ENCODE measurements around the gene ATXN7L1. TPM values are rescaled to one million over a fixed set of nuclear protein-coding genes. Genes with fewer than 3 reads are reported as not detected.
"Not testable (repeated sequence)": the region's sequence is repeated elsewhere in the genome, so short reads cannot be mapped to it uniquely, and the experiment has no call there.

ATXN7L1 gene
- polyA plus RNA-seq, 3 donors = 10.3 to 12.9 (median 11.4) TPM

DNA sequence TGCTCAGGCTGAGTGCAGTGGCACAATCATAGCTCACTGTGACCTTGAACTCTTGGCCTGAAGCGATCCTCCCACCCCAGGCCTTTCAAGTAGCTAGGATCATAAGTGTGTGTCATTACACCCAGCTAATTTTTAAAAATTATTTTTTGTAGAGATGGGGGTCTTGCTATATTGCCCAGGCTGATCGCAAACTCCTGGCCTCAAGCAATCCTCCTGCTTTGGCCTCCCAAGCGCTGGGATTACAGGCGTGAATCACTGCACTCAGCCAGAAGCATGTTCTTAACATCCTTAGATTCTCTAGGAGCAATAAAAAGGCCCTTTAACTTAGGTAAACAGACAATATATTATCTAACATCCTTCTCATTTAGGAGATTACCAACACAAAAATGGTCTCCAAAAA lies 256.8 kb downstream of the ATXN7L1 start:
- no peak for DNase-seq (ENCODE audit: extremely low read depth in 1 of 11, low read depth in 9 of 11, low spot score in 4 of 11)

DNA sequence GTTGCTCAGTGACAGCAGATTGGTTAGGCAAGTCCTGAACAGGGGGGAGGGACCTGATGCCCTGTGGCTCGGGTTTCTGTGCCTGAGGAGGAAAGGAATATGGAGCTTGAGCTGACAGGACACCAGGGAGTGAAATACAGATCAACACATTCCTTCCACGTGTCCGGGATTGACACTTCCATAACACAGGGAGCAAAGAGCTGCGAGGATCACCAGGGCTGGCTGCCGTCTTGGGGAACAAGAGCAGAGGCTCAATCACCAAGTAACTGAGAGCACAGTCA lies 258.4 kb downstream of the ATXN7L1 start:
- DNase-seq (ENCODE audit: extremely low read depth in 1 of 11, low read depth in 9 of 11, low spot score in 4 of 11) = peak in 1 of 11 donors; percentile 51

DNA sequence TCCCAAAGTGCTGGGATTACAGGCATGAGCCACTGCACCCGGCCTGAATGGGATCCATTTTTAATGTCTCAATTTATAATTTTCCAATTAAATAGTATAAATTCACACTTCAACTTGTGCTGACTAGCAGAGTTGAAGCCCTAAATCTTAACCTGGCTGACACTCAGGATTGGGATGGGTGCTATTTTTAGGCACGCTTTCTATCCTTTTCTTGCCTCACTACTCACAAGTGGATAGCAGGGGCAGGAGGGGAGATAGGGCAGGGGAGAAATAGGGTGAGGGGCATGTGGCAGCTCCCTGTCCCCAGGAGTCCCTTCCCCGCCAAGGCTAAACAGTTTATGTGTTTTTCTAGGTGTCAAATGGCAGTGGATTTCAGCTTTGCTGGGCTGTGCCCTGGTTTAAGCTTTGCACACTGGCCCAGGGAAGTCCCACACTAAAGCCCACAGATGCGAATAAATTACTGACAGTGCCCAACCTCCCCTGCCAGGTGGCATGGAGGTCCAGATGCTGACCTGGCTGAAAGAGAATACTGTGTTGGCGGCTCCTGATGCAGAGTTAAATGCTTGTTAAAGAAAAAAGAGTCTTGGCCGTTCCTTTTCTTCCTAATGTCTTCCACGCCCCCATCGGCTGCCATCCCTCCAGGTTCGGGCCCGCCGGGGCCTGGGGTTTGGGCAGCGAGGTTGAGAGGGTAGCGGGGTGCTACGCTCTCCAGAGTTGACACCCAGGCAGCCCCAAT lies 259.0 kb downstream of the ATXN7L1 start:
- peak in 2 of 11 donors; percentile 42 to 47 for DNase-seq (ENCODE audit: extremely low read depth in 1 of 11, low read depth in 9 of 11, low spot score in 4 of 11)

GRCh38 chr7:105614341-105614840 lies 262.0 kb downstream of the ATXN7L1 start:
- DNase-seq (ENCODE audit: extremely low read depth in 1 of 11, low read depth in 9 of 11, low spot score in 4 of 11) = no peak

DNA sequence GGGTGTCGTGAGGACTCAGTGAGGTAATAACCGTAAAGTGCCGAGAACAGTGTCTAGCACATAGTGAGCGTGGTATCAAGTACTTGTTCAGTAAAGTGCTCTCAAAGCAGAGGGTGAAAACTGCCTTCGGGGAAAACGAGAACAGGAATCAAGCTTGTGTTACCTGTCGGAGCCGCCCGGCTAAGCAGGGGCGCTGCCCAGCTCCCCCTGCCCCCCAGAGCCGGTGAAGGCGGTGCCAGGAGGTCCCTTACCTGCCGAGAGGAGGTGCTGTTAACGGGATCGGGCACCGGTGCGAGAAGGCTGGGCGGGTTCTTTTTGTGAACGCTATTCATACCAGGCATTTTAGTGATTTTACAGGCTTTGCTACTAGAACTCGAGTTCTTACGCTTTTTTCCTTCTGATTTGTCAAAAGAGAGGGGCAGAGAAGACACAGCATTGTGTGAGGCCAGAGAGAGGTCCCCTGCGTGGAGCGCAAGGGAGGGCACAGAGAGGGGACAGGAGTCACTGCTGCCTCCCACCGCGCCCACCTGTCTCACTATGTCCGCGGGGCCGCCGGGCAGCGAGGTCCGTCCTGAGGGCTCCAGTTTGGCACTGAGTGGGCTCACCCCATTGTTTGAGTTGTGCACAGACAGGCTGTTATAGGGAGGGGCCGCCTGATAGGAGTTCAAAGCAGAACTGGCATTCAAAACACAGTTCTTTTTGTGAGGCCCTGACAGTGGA lies 262.6 kb downstream of the ATXN7L1 start:
- DNase-seq (ENCODE audit: extremely low read depth in 1 of 11, low read depth in 9 of 11, low spot score in 4 of 11) = no peak

GRCh38 chr7:105612806-105613205 lies 263.6 kb downstream of the ATXN7L1 start:
- DNase-seq (ENCODE audit: extremely low read depth in 1 of 11, low read depth in 9 of 11, low spot score in 4 of 11) = no peak

DNA sequence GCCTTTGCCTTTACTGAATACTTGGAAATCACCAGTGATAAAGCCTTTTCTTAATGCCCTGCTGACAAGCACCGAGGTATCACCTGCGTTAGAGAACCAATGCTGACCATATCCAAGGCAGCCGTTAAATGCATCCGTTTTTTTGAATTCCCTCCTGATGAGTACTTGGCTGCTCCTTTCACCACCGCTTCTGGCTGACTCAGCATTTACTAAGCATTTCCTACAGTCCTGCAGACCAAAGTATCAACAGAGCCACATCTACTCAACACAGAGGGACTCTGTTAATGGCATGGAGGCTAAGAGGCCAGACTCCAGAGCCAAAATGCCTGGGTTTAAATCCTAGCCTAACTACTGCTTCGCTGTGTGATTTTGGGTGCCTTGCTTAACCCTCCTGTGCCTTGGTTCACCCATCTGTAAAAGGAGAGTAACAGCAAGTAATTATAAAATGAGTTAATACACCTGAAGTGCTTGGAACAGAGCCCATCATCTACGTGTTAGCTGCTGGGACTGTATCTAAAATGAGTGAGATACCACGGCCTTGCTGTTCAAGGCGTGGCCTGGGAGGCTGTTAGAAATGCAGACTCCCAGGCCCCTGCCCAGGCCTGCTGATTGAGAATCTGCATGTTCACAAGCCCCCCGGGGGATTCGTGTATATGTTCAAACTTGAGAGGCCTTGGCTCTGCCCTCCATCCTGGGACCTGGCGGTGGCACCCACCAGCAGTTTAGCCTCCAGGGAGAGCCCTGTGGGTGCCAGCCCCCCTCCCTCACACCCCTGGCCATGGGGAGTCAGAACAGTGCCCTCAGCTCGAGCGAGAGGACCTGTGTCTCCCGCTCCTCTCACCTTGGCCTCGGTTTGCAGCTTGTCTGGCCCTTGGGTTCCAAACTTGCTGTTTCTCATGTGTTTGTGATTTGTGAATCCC lies 264.3 kb downstream of the ATXN7L1 start:
- DNase-seq (ENCODE audit: extremely low read depth in 1 of 11, low read depth in 9 of 11, low spot score in 4 of 11) = no peak

- no peak for DNase-seq (ENCODE audit: extremely low read depth in 1 of 11, low read depth in 9 of 11, low spot score in 4 of 11)
These were observed 266.1 kb downstream of the ATXN7L1 start for GRCh38 chr7:105610165-105610930.

DNA sequence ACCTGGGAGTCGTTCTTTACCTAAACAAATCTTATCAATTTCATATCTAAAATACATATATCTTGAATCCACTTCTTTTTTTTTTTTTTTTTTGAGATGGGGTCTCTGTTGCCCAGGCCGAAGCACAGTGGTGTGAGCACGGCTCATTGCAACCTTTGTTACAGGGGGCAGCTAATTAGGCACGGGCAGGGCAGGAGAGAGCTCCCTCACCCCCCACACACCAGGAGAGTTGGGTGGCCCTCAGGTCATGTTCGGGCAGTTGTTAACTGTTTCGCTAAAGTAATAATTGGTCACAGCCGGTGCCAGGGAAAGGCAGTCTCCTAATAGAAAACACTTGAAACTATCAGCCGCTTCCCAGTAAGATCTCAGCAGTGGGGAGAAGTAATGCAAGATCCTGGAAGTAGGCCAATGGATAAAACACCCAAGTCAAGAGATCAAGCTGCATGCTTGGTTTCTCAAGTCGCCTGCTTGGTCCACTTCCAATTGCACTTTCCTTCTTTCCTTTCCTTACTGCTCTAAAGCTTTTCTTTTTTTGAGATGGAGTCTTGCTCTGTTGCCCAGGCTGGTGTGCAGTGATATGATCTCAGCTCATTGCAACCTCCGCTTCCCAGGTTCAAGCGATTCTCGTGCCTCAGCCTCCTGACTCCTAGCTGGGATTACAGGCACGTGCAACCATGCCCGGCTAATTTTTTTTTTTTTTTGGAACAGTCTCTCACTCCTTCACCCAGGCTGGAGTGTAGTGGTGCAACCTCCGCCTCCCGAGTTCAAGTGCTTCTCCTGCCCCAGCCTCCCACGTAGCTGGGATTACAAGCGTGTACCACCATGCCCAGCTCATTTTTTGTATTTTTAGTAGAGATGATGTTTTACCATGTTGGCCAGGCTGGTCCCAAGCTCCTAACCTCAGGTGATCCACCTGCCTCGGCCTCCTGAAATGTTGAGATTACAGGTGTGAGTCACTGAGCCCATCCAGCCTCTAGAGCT lies 273.8 kb downstream of the ATXN7L1 start:
- no peak for DNase-seq (ENCODE audit: extremely low read depth in 1 of 11, low read depth in 9 of 11, low spot score in 4 of 11)

DNA sequence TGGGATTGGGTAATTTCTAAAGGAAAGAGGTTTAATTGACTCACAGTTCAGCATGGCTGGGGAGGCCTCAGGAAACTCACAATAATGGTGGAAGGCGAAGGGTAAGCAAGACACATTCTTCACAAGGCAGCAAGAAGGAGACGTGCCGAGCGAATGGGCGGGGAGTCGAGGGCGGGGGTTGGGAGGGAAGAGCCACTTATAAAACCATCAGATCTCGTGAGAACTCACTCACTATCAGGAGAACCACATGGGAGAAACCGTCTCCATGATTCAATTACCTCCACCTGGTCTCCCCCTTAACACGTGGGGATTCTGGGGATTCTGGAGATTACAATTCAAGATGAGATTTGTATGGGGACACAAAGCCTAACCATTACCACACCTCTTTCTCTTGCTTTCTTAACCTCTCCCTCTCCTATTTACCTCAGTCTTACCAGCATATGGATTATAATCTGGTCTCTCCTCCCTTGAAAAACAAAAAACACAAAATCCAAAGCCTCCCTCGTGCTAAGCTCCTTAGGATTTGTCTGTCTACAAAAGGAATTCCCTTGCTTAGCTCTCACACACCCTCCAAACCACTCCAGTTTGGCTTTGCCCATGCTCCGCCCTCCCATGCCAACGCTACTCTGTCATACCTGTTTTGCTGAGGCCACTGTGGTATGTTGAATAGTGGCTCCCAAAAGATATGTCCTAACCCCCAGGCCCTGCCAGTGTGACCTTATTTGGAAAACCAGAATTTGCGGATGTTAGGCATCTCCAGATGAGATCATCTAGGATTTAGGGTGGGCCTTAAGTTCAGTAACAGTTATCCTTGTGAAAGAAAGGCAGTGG lies 275.5 kb downstream of the ATXN7L1 start:
- no peak for DNase-seq (ENCODE audit: extremely low read depth in 1 of 11, low read depth in 9 of 11, low spot score in 4 of 11)

DNA sequence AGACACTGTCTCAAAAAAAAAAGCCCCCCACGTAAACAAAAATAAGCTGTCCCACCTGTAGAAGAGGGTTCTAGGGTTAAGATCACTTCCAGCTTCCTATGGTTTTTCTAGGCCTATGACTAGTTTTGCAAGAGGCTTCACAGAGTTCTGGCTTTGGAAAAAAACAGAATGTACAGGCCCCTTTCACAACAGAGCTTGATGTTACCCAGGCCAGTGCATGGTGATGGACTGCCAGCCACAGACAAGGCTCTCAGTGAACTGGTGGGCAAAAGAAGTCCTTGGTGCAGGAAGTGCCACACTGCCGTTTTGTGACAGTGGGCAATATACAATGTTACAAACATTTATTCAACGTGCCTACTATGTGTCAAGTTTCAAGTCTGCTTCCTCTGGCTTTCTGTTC lies 276.8 kb downstream of the ATXN7L1 start:
- DNase-seq (ENCODE audit: extremely low read depth in 1 of 11, low read depth in 9 of 11, low spot score in 4 of 11) = no peak

- not testable (repeated sequence) for DNase-seq (ENCODE audit: extremely low read depth in 1 of 11, low read depth in 9 of 11, low spot score in 4 of 11)
These were observed 277.3 kb downstream of the ATXN7L1 start for GRCh38 chr7:105599080-105599479.

DNA sequence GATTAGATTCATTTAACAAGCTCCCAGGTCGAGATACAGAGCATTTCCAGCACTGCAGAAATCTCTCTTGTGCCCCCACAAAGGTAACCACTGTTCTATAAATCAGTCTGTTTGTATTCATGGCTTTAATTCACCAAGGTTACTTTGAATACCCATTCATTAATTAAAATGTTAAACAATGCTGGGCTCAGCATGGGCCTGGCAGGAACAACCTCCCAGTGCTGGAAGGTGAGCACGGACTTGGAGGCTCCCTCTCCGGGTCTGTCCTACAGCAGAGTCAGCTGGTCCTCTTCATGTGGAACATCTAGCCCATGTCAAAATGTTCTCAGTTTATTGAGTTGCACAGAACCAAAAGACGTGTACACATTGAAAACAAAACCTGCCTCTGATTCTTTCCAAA lies 279.5 kb downstream of the ATXN7L1 start:
- no peak for DNase-seq (ENCODE audit: extremely low read depth in 1 of 11, low read depth in 9 of 11, low spot score in 4 of 11)

- no peak for DNase-seq (ENCODE audit: extremely low read depth in 1 of 11, low read depth in 9 of 11, low spot score in 4 of 11)
These were observed 282.4 kb downstream of the ATXN7L1 start for GRCh38 chr7:105594034-105594433.

DNA sequence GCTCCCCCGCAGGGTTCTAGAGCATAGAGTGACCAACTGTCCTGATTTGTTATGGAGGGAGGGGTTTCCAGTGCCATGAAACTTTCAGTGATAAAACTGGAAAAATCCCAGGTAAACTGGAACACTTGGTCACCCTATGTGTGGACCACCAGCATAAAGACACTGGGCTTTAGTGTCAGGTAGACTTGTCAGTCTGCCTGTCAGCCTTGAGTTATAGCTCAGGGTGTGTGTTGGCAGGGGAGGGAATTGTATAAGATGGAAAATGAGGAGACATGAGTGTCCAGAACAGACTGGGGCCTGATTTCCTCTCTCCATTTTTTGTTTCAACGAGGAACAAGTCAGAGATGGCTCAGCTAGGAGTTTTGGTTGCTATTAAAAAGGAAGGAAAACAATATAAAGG lies 284.9 kb downstream of the ATXN7L1 start:
- no peak for DNase-seq (ENCODE audit: extremely low read depth in 1 of 11, low read depth in 9 of 11, low spot score in 4 of 11)

DNA sequence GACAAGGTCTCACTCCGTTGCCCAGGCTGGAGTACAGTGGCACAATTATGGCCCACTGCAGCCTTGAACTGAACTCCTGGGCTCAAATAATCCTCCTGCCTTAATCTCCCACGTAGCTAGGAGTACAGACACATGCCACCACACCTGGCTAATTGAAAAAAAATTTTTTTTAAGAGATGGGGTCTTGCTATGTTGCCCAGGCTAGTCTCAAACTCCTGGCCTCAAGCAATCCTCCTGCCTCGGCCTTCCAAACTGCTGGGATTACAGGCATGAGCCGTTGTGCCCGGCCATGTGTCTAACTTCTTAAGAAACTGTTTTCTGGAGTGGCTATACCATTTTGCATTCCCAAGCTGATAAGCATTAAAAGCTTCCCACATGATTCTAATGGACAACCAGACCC lies 285.6 kb downstream of the ATXN7L1 start:
- no peak for DNase-seq (ENCODE audit: extremely low read depth in 1 of 11, low read depth in 9 of 11, low spot score in 4 of 11)

Measured in renal cortex interstitium (tissue), 11 donors.